ENCODE data around the gene LRRC49.
"Not testable (repeated sequence)": the region's sequence is repeated elsewhere in the genome, so short reads cannot be mapped to it uniquely, and the experiment has no call there.

Gene LRRC49

DNA sequence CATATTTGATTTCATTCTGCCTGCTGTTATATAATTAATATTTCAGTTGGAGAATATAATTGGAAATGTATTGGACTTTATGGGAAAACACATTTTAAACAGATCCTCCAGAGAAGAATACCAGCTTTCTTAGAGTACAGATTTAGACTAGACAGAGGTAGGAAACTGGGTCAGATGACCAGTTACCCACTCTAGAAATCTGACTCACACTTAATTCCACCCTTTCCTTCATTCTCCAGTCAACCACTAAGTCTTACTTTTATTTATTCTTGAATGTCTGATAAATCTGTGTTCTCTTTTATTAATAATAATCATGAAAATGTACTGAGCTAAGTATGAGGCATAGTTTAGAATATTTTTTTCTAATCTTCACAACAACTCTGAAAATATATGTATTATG is 110.7 kb downstream of the LRRC49 start:
- no peak overlapping the region for H3K4me3 ChIP-seq (ENCODE audit: low read depth, low read length)
- TF ChIP-seq, protein P1, sequence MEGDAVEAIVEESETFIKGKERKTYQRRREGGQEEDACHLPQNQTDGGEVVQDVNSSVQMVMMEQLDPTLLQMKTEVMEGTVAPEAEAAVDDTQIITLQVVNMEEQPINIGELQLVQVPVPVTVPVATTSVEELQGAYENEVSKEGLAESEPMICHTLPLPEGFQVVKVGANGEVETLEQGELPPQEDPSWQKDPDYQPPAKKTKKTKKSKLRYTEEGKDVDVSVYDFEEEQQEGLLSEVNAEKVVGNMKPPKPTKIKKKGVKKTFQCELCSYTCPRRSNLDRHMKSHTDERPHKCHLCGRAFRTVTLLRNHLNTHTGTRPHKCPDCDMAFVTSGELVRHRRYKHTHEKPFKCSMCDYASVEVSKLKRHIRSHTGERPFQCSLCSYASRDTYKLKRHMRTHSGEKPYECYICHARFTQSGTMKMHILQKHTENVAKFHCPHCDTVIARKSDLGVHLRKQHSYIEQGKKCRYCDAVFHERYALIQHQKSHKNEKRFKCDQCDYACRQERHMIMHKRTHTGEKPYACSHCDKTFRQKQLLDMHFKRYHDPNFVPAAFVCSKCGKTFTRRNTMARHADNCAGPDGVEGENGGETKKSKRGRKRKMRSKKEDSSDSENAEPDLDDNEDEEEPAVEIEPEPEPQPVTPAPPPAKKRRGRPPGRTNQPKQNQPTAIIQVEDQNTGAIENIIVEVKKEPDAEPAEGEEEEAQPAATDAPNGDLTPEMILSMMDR (IDR thresholded peaks at IDR 0.05; ENCODE audit: borderline replicate concordance, insufficient read depth, low read depth, low read length), result no peak

DNA sequence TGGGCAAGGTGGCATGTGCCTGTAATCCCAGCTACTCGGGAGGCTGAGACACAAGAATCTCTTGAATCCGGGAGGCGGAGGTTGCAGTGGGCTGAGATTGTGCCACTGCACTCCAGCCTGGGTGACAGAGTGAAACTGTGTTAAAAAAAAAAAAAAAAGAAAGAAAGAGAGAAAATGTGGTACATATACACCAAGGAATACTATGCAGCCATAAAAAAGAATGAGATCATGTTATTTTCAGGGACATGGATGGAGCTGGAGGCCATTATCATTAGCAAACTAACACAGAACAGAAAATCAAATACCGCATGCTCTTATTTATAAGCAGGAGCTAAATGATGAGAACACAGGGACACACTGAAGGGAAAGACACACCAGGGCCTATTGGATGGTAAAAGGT is 111.9 kb downstream of the LRRC49 start:
- H3K4me3 ChIP-seq (ENCODE audit: low read depth, low read length), result not testable (repeated sequence)

DNA sequence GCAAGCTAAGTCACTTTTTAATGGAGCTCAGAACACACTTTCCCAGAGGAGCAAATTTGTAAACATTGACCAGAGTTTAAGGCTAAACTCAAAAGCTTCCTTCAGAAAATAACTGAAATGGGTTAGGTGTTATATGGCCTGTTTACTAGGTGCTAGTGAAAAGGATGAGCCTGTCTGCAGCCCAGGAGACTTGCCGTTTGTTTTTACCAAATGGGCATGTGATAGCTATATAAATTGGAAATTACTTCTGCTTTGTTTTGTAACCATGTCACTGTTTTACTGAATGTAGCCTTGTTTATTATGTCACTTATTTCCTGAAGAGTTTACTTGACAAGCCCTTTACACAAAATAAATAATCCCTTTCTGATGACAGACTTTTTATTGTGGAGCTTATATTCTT is 113.3 kb downstream of the LRRC49 start:
- no peak overlapping the region for H3K4me3 ChIP-seq (ENCODE audit: low read depth, low read length)
- TF ChIP-seq, protein P1 (IDR thresholded peaks at IDR 0.05; ENCODE audit: borderline replicate concordance, insufficient read depth, low read depth, low read length), result no peak

DNA sequence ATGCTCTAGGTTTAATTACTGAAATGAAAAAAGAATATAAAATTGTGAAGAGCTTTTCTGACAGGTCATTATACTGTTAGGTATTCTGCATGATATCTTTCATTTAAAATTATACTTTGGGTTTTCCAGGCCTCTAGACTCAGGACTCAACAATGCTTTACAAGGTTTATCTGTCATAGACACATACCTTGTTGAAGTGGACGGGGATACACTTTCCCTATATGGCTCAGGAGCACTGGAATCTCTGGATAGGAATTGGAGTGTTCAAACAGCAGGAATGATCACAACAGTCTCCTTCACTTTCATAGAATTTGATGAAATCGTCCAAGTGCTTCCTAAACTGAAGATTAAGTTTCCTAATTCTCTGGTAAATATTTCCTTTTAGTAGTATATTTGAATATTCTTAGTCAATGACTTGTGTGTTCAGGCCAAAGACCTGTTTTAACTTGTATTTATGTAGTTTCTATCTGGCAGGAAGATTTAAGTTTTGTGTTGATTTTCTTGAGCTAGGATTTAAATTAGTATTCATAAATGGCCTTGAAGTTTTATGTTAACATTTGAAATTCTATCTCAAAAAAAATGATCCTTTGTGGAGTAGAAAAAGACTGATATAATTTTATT is 115.7 kb downstream of the LRRC49 start:
- H3K4me3 ChIP-seq (ENCODE audit: low read depth, low read length), result no peak overlapping the region
- TF ChIP-seq, protein P1 (IDR thresholded peaks at IDR 0.05; ENCODE audit: borderline replicate concordance, insufficient read depth, low read depth, low read length), result no peak

DNA sequence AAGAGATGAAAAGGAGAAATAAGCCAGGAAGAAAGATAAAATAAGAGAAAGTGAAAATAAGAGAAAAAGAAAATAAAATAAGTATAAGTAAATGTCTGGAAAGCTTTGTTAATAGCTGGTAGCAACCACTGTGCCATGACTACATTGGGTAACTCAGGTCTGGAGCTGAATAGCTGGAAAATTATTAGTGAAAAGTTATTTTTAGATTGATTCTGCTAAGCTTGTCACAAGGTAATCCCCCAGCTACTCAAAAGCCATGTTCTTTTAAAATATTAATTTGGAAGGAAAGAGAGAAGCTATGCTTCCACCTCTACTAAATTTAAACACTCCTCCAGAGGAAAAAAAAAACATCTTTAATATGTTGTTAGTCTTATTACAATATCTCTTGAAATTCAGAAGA is 117.8 kb downstream of the LRRC49 start:
- no peak overlapping the region for H3K4me3 ChIP-seq (ENCODE audit: low read depth, low read length)
- TF ChIP-seq, protein P1 (IDR thresholded peaks at IDR 0.05; ENCODE audit: borderline replicate concordance, insufficient read depth, low read depth, low read length), result no peak

DNA sequence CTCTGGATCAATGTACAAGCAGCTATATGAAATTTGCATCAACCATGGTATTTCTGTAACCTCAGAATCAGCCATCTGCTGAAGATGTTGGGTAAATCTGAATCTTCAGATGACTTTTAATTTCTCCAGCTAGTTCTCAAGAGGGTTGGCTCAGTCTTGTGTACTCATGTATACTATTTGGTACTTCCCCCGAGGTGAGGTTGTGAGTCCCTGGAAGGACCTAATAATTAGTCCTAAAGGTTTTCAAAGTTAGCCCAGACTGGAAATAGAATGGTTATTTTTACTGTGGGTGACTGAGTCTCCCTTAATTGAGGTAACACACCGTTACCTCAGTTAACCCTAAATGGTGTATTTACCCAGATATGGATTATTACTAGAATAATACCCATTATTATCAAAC is 118.4 kb downstream of the LRRC49 start:
- no peak overlapping the region for H3K4me3 ChIP-seq (ENCODE audit: low read depth, low read length)
- TF ChIP-seq, protein P1 (IDR thresholded peaks at IDR 0.05; ENCODE audit: borderline replicate concordance, insufficient read depth, low read depth, low read length), result no peak

DNA sequence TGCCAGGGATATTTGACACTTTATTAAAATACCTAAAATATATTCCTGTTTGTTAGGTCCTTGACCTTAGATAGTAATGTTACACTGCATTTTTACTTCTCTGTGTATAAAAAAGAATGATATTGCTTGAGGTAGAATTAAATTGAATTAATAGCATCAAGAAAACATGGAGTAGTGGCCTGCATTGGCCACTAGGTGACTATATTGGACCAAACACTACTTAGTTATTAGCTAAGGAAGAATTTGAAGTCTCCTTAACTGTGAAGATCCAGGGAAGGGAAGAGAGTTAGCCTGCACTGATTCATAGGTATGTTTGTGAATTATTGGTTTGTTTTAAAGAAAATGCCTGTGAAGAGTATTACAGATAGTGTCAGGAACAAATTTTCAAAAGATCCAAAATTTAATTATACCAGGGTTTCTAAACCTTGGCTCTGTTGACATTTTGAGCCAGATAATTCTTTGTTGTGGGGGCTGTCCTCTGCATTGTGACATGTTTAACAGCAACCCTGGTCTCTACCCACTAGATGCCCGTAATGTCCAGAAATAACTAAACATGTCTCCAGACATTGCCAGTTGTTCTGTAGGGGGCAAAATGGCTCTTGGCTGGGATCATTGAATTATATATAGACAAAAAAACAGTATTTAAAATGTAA is 119.0 kb downstream of the LRRC49 start:
- H3K4me3 ChIP-seq (ENCODE audit: low read depth, low read length), result no peak overlapping the region
- TF ChIP-seq, protein P1 (IDR thresholded peaks at IDR 0.05; ENCODE audit: borderline replicate concordance, insufficient read depth, low read depth, low read length), result peak; percentile 50; the same call in 1 of the 2 replicates

All from GM12875 (cell line).